ENCODE data around the gene MILR1.
"Not testable (repeated sequence)": the region's sequence is repeated elsewhere in the genome, so short reads cannot be mapped to it uniquely, and the experiment has no call there.

The MILR1 gene

GRCh38 chr17:64466019-64466735, 17.3 kb downstream of the MILR1 start:
- no peaks in the 10 kb centered on the region for H3K27me3 ChIP-seq

GRCh38 chr17:64466834-64467233, 17.9 kb downstream of the MILR1 start:
- H3K4me2 ChIP-seq: peak overlapping the region in 6 of 11 experiments; percentile 4 to 50 (median 35); a peak in 9 of 22 replicates
- H3K27me3 ChIP-seq; H3K9ac ChIP-seq; H3K4me3 ChIP-seq; H3K9me3 ChIP-seq (replicated peaks in 1 of 11): not testable (repeated sequence)
- 0 out of 22 replicates have a peak overlapping the region, but pooled peaks of 1 of the 11 experiments have one; percentile 13 for H3K27ac ChIP-seq
- peaks cover 73 to 100% (median 100%) of the 10 kb centered on the region in 11 experiments for H3K36me3 ChIP-seq
- peaks cover 4 to 35% (median 11%) of the 10 kb centered on the region in 10 experiments; a peak in 17 of 20 replicates for H3K4me1 ChIP-seq
- H4K20me1 ChIP-seq: peaks cover 0 to 94% (median 20%) of the 10 kb centered on the region in 11 experiments; a peak in 15 of 22 replicates

More at GRCh38 chr17:64466019-64466735, 17.3 kb downstream of the MILR1 start:
- H3K4me1 ChIP-seq: peaks cover 4 to 30% (median 11%) of the 10 kb centered on the region in 10 experiments; a peak in 17 of 20 replicates
- H3K4me3 ChIP-seq: no peak overlapping the region
- no peak overlapping the region for H3K9ac ChIP-seq
- peaks cover 67 to 100% (median 100%) of the 10 kb centered on the region in 11 experiments for H3K36me3 ChIP-seq
- TF ChIP-seq Cebpa-rat (IDR thresholded peaks at IDR 0.05): no peak
- H3K27ac ChIP-seq: 0 out of 22 replicates have a peak overlapping the region, but pooled peaks of 1 of the 11 experiments have one; percentile 13
- peaks cover 0 to 95% (median 16%) of the 10 kb centered on the region in 11 experiments; a peak in 15 of 22 replicates for H4K20me1 ChIP-seq
- peak overlapping the region in 7 of 11 experiments; percentile 4 to 50 (median 32); a peak in 10 of 22 replicates for H3K4me2 ChIP-seq
- no peaks in the 10 kb centered on the region; a peak in 1 of 22 replicates for H3K9me3 ChIP-seq (replicated peaks in 1 of 11)

- no peak overlapping the region for H3K4me3 ChIP-seq
- H3K4me1 ChIP-seq: peaks cover 10 to 40% (median 13%) of the 10 kb centered on the region in 10 experiments; a peak in 19 of 20 replicates
- H3K4me2 ChIP-seq: no peak overlapping the region; a peak in 1 of 22 replicates
- H4K20me1 ChIP-seq: peaks cover 0 to 84% (median 20%) of the 10 kb centered on the region in 11 experiments; a peak in 15 of 22 replicates
- H3K27ac ChIP-seq: peak overlapping the region in 2 of 11 experiments; percentile 3 to 36; a peak in 2 of 22 replicates
- H3K9ac ChIP-seq: 0 out of 22 replicates have a peak overlapping the region, but pooled peaks of 1 of the 11 experiments have one; percentile 10
- no peaks in the 10 kb centered on the region for H3K27me3 ChIP-seq
- TF ChIP-seq Cebpa-rat (IDR thresholded peaks at IDR 0.05): no peak
- H3K9me3 ChIP-seq (replicated peaks in 1 of 11): no peaks in the 10 kb centered on the region; a peak in 1 of 22 replicates
- peaks cover 74 to 100% (median 100%) of the 10 kb centered on the region in 11 experiments for H3K36me3 ChIP-seq
Measured at GRCh38 chr17:64470625-64471024, 21.7 kb downstream of the MILR1 start.

GRCh38 chr17:64471440-64471839, 22.5 kb downstream of the MILR1 start:
- Histone ChIP-seq H3K4me1 (peaks cover 3 to 40% (median 10%) of the 10 kb centered on the region in 10 experiments; a peak in 19 of 20 replicates), H3K9me3 (replicated peaks in 1 of 11) (no peaks in the 10 kb centered on the region), H3K4me3 (no peak overlapping the region), H3K27ac (peak overlapping the region in 1 of 11 experiments; percentile 36; a peak in 2 of 22 replicates), H3K9ac (no peak overlapping the region; a peak in 1 of 22 replicates), H3K4me2 (peak overlapping the region in 1 of 11 experiments; percentile 1; a peak in 1 of 22 replicates), H3K27me3 (no peaks in the 10 kb centered on the region), H3K36me3 (peaks cover 72 to 100% (median 99%) of the 10 kb centered on the region in 11 experiments), H4K20me1 (peaks cover 0 to 77% (median 20%) of the 10 kb centered on the region in 11 experiments; a peak in 15 of 22 replicates)
- TF ChIP-seq Cebpa-rat (IDR thresholded peaks at IDR 0.05): peak in 2 of 11 experiments; percentile 13 to 38; a peak in 1 of 22 replicates

- Histone ChIP-seq H3K9ac (no peak overlapping the region), H3K36me3 (peaks cover 70 to 100% (median 98%) of the 10 kb centered on the region in 11 experiments), H3K4me3 (no peak overlapping the region)
Measured at GRCh38 chr17:64472564-64472963, 23.6 kb downstream of the MILR1 start.

GRCh38 chr17:64477849-64478248, 28.9 kb downstream of the MILR1 start:
- no peaks in the 10 kb centered on the region for H3K27me3 ChIP-seq
- no peak overlapping the region for H3K9ac ChIP-seq
- H3K9me3 ChIP-seq (replicated peaks in 1 of 11): no peaks in the 10 kb centered on the region
- H4K20me1 ChIP-seq: peaks cover 0 to 23% (median 0%) of the 10 kb centered on the region in 11 experiments; a peak in 6 of 22 replicates
- no peak overlapping the region for H3K4me2 ChIP-seq
- no peak overlapping the region for H3K27ac ChIP-seq
- H3K36me3 ChIP-seq: peaks cover 81 to 100% (median 97%) of the 10 kb centered on the region in 11 experiments
- TF ChIP-seq Cebpa-rat (IDR thresholded peaks at IDR 0.05): no peak
- peaks cover 0 to 43% (median 5%) of the 10 kb centered on the region in 10 experiments; a peak in 9 of 20 replicates for H3K4me1 ChIP-seq
- H3K4me3 ChIP-seq: no peak overlapping the region

More at GRCh38 chr17:64472564-64472963, 23.6 kb downstream of the MILR1 start:
- no peak overlapping the region for H3K4me2 ChIP-seq
- H3K9me3 ChIP-seq (replicated peaks in 1 of 11): no peaks in the 10 kb centered on the region
- 0 out of 22 replicates have a peak overlapping the region, but pooled peaks of 1 of the 11 experiments have one; percentile 18 for H3K27ac ChIP-seq
- H4K20me1 ChIP-seq: peaks cover 0 to 69% (median 20%) of the 10 kb centered on the region in 11 experiments; a peak in 15 of 22 replicates
- H3K4me1 ChIP-seq: peaks cover 0 to 47% (median 6%) of the 10 kb centered on the region in 10 experiments; a peak in 9 of 20 replicates
- no peaks in the 10 kb centered on the region for H3K27me3 ChIP-seq
- no peak for TF ChIP-seq Cebpa-rat (IDR thresholded peaks at IDR 0.05)

- TF ChIP-seq Cebpa-rat (IDR thresholded peaks at IDR 0.05): no peak
- H3K4me2 ChIP-seq: no peak overlapping the region
- H3K36me3 ChIP-seq: peaks cover 82 to 100% (median 96%) of the 10 kb centered on the region in 11 experiments
- peaks cover 0 to 16% (median 0%) of the 10 kb centered on the region in 11 experiments; a peak in 3 of 22 replicates for H4K20me1 ChIP-seq
- no peak overlapping the region for H3K4me3 ChIP-seq
- no peak overlapping the region for H3K27ac ChIP-seq
- H3K9me3 ChIP-seq (replicated peaks in 1 of 11): no peaks in the 10 kb centered on the region
- H3K9ac ChIP-seq: no peak overlapping the region
- no peaks in the 10 kb centered on the region for H3K27me3 ChIP-seq
- peaks cover 0 to 23% (median 3%) of the 10 kb centered on the region in 10 experiments; a peak in 6 of 20 replicates for H3K4me1 ChIP-seq
Measured at GRCh38 chr17:64480951-64481350, 32.0 kb downstream of the MILR1 start.

GRCh38 chr17:64484380-64484779, 35.5 kb downstream of the MILR1 start:
- H3K4me1 ChIP-seq: peaks cover 0 to 5% (median 3%) of the 10 kb centered on the region in 10 experiments; a peak in 1 of 20 replicates
- peak overlapping the region in 1 of 11 experiments; percentile 21; a peak in 1 of 22 replicates for H3K9ac ChIP-seq
- no peak overlapping the region for H3K27ac ChIP-seq
- TF ChIP-seq Cebpa-rat (IDR thresholded peaks at IDR 0.05): no peak
- no peaks in the 10 kb centered on the region for H3K9me3 ChIP-seq (replicated peaks in 1 of 11)
- no peak overlapping the region for H3K4me3 ChIP-seq
- H3K36me3 ChIP-seq: peaks cover 84 to 100% (median 96%) of the 10 kb centered on the region in 11 experiments
- H3K27me3 ChIP-seq: no peaks in the 10 kb centered on the region
- H3K4me2 ChIP-seq: 0 out of 22 replicates have a peak overlapping the region, but pooled peaks of 1 of the 11 experiments have one; percentile 9
- peaks cover 0 to 13% (median 0%) of the 10 kb centered on the region in 11 experiments; a peak in 2 of 22 replicates for H4K20me1 ChIP-seq

All from BLaER1 treated with 17β-estradiol and CSF1 and Interleukin-3, amounts not matched to agents 10 nM and 100 nM (cell line).